ENCODE measurements around the gene CREB3L1.

GRCh38 chr11:46338636-46338987 is 61.1 kb downstream of the CREB3L1 start:
- TF ChIP-seq RAD21 (IDR thresholded peaks at IDR 0.05; ENCODE audit: low read depth), result no peak
- TF ChIP-seq CREB1 (IDR thresholded peaks at IDR 0.05; ENCODE audit: low read depth), result no peak
- no peak for TF ChIP-seq MAX (IDR thresholded peaks at IDR 0.05)
- TF ChIP-seq TCF12 (IDR thresholded peaks at IDR 0.05; ENCODE audit: low read depth), result no peak
- no peak for TF ChIP-seq EP300 (IDR thresholded peaks at IDR 0.05; ENCODE audit: borderline replicate concordance)
- TF ChIP-seq NFIC (IDR thresholded peaks at IDR 0.05), result no peak
- no peak for TF ChIP-seq REST (IDR thresholded peaks at IDR 0.05; ENCODE audit: low read depth)
- no peak for TF ChIP-seq FOXM1 (IDR thresholded peaks at IDR 0.05; ENCODE audit: borderline replicate concordance, low read depth)
